HEK293 (cell line): ENCODE data around the gene KIAA1328.

ENCODE experiments used
- CTCF ChIA-PET: fragments of 350-600 bp; formaldehyde crosslinking; extraction: SDS; loops from one replicate; lab custom pipeline; 2021; ENCODE audit warnings: antibody characterized with exemption; lab: Yijun Ruan, JAX
- POLR2A ChIA-PET: fragments of 300-600 bp; formaldehyde crosslinking; extraction: SDS; loops from one replicate; lab custom pipeline; 2020; ENCODE audit warnings: antibody characterized with exemption, inconsistent platforms; lab: Yijun Ruan, JAX
- H3K27ac ChIP-seq: fragments of 200-500 bp; sonication (Bioruptor generic); 2 replicates; pipeline ENCODE4 v1.5.1; 2014; ENCODE audit warnings: low read depth, low read length, control low read depth, inconsistent platforms; ENCODE audit errors: extremely low read depth
- H3K36me3 ChIP-seq, 2 experiments: fragments of 200-500 bp in 1 of 2; sonication (Bioruptor generic) in 1 of 2; 1 replicate in 1 of 2; 2 replicates in 1 of 2; pipeline ENCODE4 v1.5.1; 2014 to 2017; ENCODE audit warnings: inconsistent platforms in 2 of 2, low read length in 2 of 2; ENCODE audit not compliant: control insufficient read depth in 2 of 2, insufficient read depth in 1 of 2
- H3K4me1 ChIP-seq: fragments of 200-500 bp; sonication (Bioruptor generic); 2 replicates; pipeline ENCODE4 v1.5.1; 2014; ENCODE audit warnings: mild to moderate bottlenecking, low read length, inconsistent platforms; ENCODE audit not compliant: control insufficient read depth, insufficient read depth
- H3K4me3 ChIP-seq: 2 replicates; pipeline ENCODE4 v1.5.1; 2011; ENCODE audit warnings: low read depth, mild to moderate bottlenecking, control low read depth, low read length, moderate library complexity
- H3K9me3 ChIP-seq: fragments of 200-500 bp; sonication (Bioruptor generic); 2 replicates; pipeline ENCODE4 v1.5.1; 2014; ENCODE audit warnings: low read depth, low read length, inconsistent platforms; ENCODE audit not compliant: control insufficient read depth, insufficient read depth
- ELK4 ChIP-seq: IDR thresholded peaks from 2 replicates; pipeline ENCODE4 v1.6.1; 2011; ENCODE audit warnings: mild to moderate bottlenecking, low read depth, low read length, borderline replicate concordance
- OSR2 ChIP-seq: fragments of 450-650 bp; formaldehyde crosslinking; IDR thresholded peaks from 2 replicates; pipeline ENCODE4 v1.5.1; 2016; ENCODE audit warnings: missing biosample characterization, missing genetic modification characterization
- RBAK ChIP-seq: fragments of 450-650 bp; formaldehyde crosslinking; IDR thresholded peaks from 2 replicates; pipeline ENCODE4 v1.5.1; 2016; ENCODE audit warnings: missing biosample characterization, missing genetic modification characterization
- SP3 ChIP-seq: fragments of 450-650 bp; formaldehyde crosslinking; IDR thresholded peaks from 2 replicates; pipeline ENCODE4 v1.5.1; 2016; ENCODE audit warnings: missing biosample characterization, missing genetic modification characterization
- TSHZ1 ChIP-seq: fragments of 450-650 bp; formaldehyde crosslinking; IDR thresholded peaks from 2 replicates; pipeline ENCODE4 v1.5.1; 2016; ENCODE audit warnings: missing biosample characterization, missing genetic modification characterization, borderline replicate concordance
- YY2 ChIP-seq: fragments of 450-650 bp; formaldehyde crosslinking; IDR thresholded peaks from 2 replicates; pipeline ENCODE4 v1.5.1; 2016; ENCODE audit warnings: missing biosample characterization, missing genetic modification characterization
- ZBTB1 ChIP-seq: fragments of 450-650 bp; formaldehyde crosslinking; IDR thresholded peaks from 2 replicates; pipeline ENCODE4 v1.5.1; 2016; ENCODE audit warnings: missing biosample characterization, missing genetic modification characterization
- ZNF248 ChIP-seq: fragments of 450-650 bp; formaldehyde crosslinking; IDR thresholded peaks from 2 replicates; pipeline ENCODE4 v1.5.1; 2017; ENCODE audit warnings: missing biosample characterization, missing genetic modification characterization
- ZNF292 ChIP-seq: fragments of 450-650 bp; formaldehyde crosslinking; IDR thresholded peaks from 2 replicates; pipeline ENCODE4 v1.5.1; 2016; ENCODE audit warnings: low read depth, missing biosample characterization, missing genetic modification characterization, borderline replicate concordance
- ZNF311 ChIP-seq: fragments of 450-650 bp; formaldehyde crosslinking; IDR thresholded peaks from 2 replicates; pipeline ENCODE4 v1.5.1; 2017; ENCODE audit warnings: missing biosample characterization, missing genetic modification characterization, borderline replicate concordance
- ZNF354C ChIP-seq: fragments of 450-650 bp; formaldehyde crosslinking; IDR thresholded peaks from 2 replicates; pipeline ENCODE4 v1.5.1; 2016; ENCODE audit warnings: missing biosample characterization, missing genetic modification characterization, low read depth, borderline replicate concordance
- ZNF449 ChIP-seq: fragments of 450-650 bp; formaldehyde crosslinking; IDR thresholded peaks from 2 replicates; pipeline ENCODE4 v1.5.1; 2017; ENCODE audit warnings: missing biosample characterization, mild to moderate bottlenecking, missing genetic modification characterization, moderate library complexity
- ZNF514 ChIP-seq: fragments of 450-650 bp; formaldehyde crosslinking; IDR thresholded peaks from 2 replicates; pipeline ENCODE4 v1.5.1; 2016; ENCODE audit warnings: missing biosample characterization, missing genetic modification characterization
- ZNF660 ChIP-seq: fragments of 450-650 bp; IDR thresholded peaks from 2 replicates; pipeline ENCODE4 v1.5.1; 2018; ENCODE audit warnings: missing biosample characterization, mild to moderate bottlenecking, missing genetic modification characterization
- ZNF777 ChIP-seq: fragments of 450-650 bp; formaldehyde crosslinking; IDR thresholded peaks from 2 replicates; pipeline ENCODE4 v1.5.1; 2017; ENCODE audit warnings: missing biosample characterization, missing genetic modification characterization, borderline replicate concordance
- ZNF791 ChIP-seq: fragments of 450-650 bp; formaldehyde crosslinking; IDR thresholded peaks from 2 replicates; pipeline ENCODE4 v1.5.1; 2016; ENCODE audit warnings: missing biosample characterization, missing genetic modification characterization
- ZNF837 ChIP-seq: fragments of 450-650 bp; formaldehyde crosslinking; IDR thresholded peaks from 2 replicates; pipeline ENCODE4 v1.5.1; 2016; ENCODE audit warnings: missing biosample characterization, missing genetic modification characterization
- ZSCAN16 ChIP-seq: fragments of 450-650 bp; formaldehyde crosslinking; IDR thresholded peaks from 2 replicates; pipeline ENCODE4 v1.5.1; 2016; ENCODE audit warnings: missing biosample characterization, missing genetic modification characterization
- TF ChIP-seq, protein P1 (sequence below): fragments of 450-650 bp; formaldehyde crosslinking; IDR thresholded peaks from 2 replicates; pipeline ENCODE4 v1.5.1; 2016; ENCODE audit warnings: missing biosample characterization, missing genetic modification characterization
- TF ChIP-seq, protein P2 (sequence below): fragments of 450-650 bp; formaldehyde crosslinking; IDR thresholded peaks from 2 replicates; pipeline ENCODE4 v1.5.1; 2016; ENCODE audit warnings: missing biosample characterization, missing genetic modification characterization
- TF ChIP-seq, protein P3 (sequence below): fragments of 450-650 bp; formaldehyde crosslinking; IDR thresholded peaks from 2 replicates; pipeline ENCODE4 v1.5.1; 2017; ENCODE audit warnings: missing biosample characterization, missing genetic modification characterization

The KIAA1328 gene

GRCh38 chr18:37161491-37161890 is 332.6 kb downstream of the KIAA1328 start:
- TF ChIP-seq, protein P1, sequence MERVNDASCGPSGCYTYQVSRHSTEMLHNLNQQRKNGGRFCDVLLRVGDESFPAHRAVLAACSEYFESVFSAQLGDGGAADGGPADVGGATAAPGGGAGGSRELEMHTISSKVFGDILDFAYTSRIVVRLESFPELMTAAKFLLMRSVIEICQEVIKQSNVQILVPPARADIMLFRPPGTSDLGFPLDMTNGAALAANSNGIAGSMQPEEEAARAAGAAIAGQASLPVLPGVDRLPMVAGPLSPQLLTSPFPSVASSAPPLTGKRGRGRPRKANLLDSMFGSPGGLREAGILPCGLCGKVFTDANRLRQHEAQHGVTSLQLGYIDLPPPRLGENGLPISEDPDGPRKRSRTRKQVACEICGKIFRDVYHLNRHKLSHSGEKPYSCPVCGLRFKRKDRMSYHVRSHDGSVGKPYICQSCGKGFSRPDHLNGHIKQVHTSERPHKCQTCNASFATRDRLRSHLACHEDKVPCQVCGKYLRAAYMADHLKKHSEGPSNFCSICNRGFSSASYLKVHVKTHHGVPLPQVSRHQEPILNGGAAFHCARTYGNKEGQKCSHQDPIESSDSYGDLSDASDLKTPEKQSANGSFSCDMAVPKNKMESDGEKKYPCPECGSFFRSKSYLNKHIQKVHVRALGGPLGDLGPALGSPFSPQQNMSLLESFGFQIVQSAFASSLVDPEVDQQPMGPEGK = no peak
- TF ChIP-seq, protein P2, sequence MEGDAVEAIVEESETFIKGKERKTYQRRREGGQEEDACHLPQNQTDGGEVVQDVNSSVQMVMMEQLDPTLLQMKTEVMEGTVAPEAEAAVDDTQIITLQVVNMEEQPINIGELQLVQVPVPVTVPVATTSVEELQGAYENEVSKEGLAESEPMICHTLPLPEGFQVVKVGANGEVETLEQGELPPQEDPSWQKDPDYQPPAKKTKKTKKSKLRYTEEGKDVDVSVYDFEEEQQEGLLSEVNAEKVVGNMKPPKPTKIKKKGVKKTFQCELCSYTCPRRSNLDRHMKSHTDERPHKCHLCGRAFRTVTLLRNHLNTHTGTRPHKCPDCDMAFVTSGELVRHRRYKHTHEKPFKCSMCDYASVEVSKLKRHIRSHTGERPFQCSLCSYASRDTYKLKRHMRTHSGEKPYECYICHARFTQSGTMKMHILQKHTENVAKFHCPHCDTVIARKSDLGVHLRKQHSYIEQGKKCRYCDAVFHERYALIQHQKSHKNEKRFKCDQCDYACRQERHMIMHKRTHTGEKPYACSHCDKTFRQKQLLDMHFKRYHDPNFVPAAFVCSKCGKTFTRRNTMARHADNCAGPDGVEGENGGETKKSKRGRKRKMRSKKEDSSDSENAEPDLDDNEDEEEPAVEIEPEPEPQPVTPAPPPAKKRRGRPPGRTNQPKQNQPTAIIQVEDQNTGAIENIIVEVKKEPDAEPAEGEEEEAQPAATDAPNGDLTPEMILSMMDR (tag by site-specific recombination) = no peak
- POLR2A ChIA-PET = no interaction called here
- Histone ChIP-seq H3K36me3 (no peaks in the 10 kb centered on the region), H3K4me3 (no peak overlapping the region), H3K27ac (no peak overlapping the region), H3K9me3 (no peaks in the 10 kb centered on the region), H3K4me1 (no peaks in the 10 kb centered on the region)
- CTCF ChIA-PET = no interaction called here

DNA sequence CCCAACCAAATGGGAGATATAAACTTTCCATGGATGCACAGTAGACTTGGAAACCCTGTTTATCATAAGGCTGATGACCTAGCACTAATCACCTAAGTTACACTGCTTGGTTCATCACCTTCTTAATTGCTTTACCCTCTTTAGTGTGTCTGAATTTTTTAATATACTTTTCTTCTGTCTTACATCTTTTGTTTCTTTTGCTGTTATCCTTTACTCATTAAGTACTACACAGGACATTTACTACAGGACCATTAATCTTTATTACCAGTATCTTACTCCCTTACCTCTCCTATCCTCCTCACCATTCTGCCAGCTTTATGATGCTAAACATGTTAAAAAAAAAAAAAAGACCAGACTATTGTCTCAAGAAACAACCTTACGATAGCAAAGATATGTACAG is 333.6 kb downstream of the KIAA1328 start:
- CTCF ChIA-PET = interaction anchor here (0.6 kb wide), 3 partner anchors 9 to 232 kb away, joined by 3 to 6 read pairs (median 3); no protein-coding TSS in a partner anchor
- H3K36me3 ChIP-seq = no peaks in the 10 kb centered on the region
- no peak overlapping the region for H3K27ac ChIP-seq
- no peaks in the 10 kb centered on the region for H3K4me1 ChIP-seq
- TF ChIP-seq ZNF660 (tag by site-specific recombination) = no peak
- TF ChIP-seq ZBTB1 (tag by site-specific recombination) = no peak
- TF ChIP-seq ZSCAN16 = no peak
- no peak for TF ChIP-seq ZNF837
- no peak for TF ChIP-seq YY2 (tag by site-specific recombination)
- no peak for TF ChIP-seq ZNF292 (tag by site-specific recombination)
- no peak for TF ChIP-seq SP3 (tag by site-specific recombination)
- TF ChIP-seq ZNF311 (tag by site-specific recombination) = no peak
- TF ChIP-seq ZNF777 (tag by site-specific recombination) = no peak
- TF ChIP-seq RBAK (tag by site-specific recombination) = no peak
- no peak overlapping the region for H3K4me3 ChIP-seq
- POLR2A ChIA-PET = interaction anchor here (0.6 kb wide), 1 partner anchor 476 kb away, joined by 3 read pairs; no protein-coding TSS in a partner anchor
- H3K9me3 ChIP-seq = no peaks in the 10 kb centered on the region

DNA sequence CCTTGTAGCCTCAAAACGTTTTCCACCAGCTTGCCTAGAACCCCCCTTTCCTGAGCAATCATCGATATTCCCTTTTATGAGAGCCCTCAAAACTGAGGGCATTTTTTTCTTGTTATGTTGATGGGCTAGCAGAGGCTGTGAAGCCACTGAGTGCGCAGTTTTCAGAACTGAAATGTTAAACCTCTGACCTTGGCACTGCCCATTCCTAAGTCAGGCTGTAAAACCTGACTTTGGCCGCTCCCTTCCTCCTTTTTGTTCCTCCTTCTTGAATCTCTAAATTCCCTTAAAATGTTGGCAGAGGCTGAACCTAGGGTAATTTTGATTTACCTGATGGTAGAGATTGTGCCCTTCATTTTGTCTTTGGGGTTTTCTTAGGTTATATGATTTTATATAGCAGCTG is 334.2 kb downstream of the KIAA1328 start:
- ChIA-PET CTCF (no interaction called here), POLR2A (no interaction called here)
- Histone ChIP-seq H3K36me3 (no peaks in the 10 kb centered on the region), H3K4me1 (no peaks in the 10 kb centered on the region), H3K27ac (no peak overlapping the region), H3K4me3 (no peak overlapping the region), H3K9me3 (no peaks in the 10 kb centered on the region)
- no peak for TF ChIP-seq YY2 (tag by site-specific recombination)
- TF ChIP-seq ELK4 = no peak
- TF ChIP-seq OSR2 = no peak
- TF ChIP-seq ZNF449 (tag by site-specific recombination) = no peak
- TF ChIP-seq, protein P3, sequence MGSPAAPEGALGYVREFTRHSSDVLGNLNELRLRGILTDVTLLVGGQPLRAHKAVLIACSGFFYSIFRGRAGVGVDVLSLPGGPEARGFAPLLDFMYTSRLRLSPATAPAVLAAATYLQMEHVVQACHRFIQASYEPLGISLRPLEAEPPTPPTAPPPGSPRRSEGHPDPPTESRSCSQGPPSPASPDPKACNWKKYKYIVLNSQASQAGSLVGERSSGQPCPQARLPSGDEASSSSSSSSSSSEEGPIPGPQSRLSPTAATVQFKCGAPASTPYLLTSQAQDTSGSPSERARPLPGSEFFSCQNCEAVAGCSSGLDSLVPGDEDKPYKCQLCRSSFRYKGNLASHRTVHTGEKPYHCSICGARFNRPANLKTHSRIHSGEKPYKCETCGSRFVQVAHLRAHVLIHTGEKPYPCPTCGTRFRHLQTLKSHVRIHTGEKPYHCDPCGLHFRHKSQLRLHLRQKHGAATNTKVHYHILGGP (tag by site-specific recombination) = no peak
- no peak for TF ChIP-seq ZNF791 (tag by site-specific recombination)
- TF ChIP-seq ZNF514 (tag by site-specific recombination) = no peak
- TF ChIP-seq ZNF248 (tag by site-specific recombination) = no peak
- no peak for TF ChIP-seq TSHZ1
- TF ChIP-seq ZNF354C (tag by site-specific recombination) = no peak
